IMR-90 (cell line): ENCODE results near the gene PCBP3. TPM values are rescaled to one million over a fixed set of nuclear protein-coding genes. Genes with fewer than 3 reads are reported as not detected.
A peak's percentile ranks its signal among the peaks of the same experiment; 100 is the strongest.

Source experiments
- ATAC-seq: fragments of 200-7000 bp; cut with Tn5 transposase; 2 replicates; pipeline ENCODE4 v1.9.1; 2020; ENCODE audit warnings: low read depth, mild to moderate bottlenecking, moderate library complexity
- BruUV-seq: library from RNA; stranded (reverse); fragments of 400-500 nt; replicated peaks from 2 replicates; lab custom pipeline; 2021; lab: Mats Ljungman, UMichigan
- CTCF ChIA-PET: fragments of 300-600 bp; formaldehyde crosslinking; extraction: SDS; loops from one replicate; lab custom pipeline; 2021; ENCODE audit warnings: antibody characterized with exemption; lab: Yijun Ruan, JAX
- POLR2A ChIA-PET: fragments of 300-600 bp; sonication (Branson Sonifier 250); formaldehyde crosslinking; loops from one replicate; lab custom pipeline; 2022; ENCODE audit warnings: antibody characterized with exemption; ENCODE audit not compliant: unreplicated experiment; lab: Charles Lee
- DNase-seq: peaks from one replicate; pipeline ENCODE4 v3.0.0; 2013
- H2AFZ ChIP-seq: replicated peaks from 2 replicates; pipeline ENCODE3; 2013; ENCODE audit warnings: low read length, mild to moderate bottlenecking; ENCODE audit not compliant: poor library complexity
- H2AK5ac ChIP-seq: 2 replicates; pipeline ENCODE4 v1.6.1; 2013; ENCODE audit warnings: low read depth, low read length, inconsistent platforms
- H2AK9ac ChIP-seq: replicated peaks from 2 replicates; pipeline ENCODE3; 2013; ENCODE audit warnings: mild to moderate bottlenecking, low read depth, low read length, moderate library complexity; ENCODE audit not compliant: poor library complexity
- H2BK120ac ChIP-seq: 2 replicates; pipeline ENCODE4 v1.6.1; 2013; ENCODE audit warnings: low read depth, low read length, inconsistent platforms
- H2BK15ac ChIP-seq: 3 replicates; pipeline ENCODE4 v1.6.1; 2013; ENCODE audit warnings: low read depth, low read length, inconsistent platforms
- H2BK20ac ChIP-seq: 2 replicates; pipeline ENCODE4 v1.6.1; 2013; ENCODE audit warnings: low read depth, mild to moderate bottlenecking, inconsistent platforms, low read length, moderate library complexity
- H2BK5ac ChIP-seq: 2 replicates; pipeline ENCODE4 v1.6.1; 2013; ENCODE audit warnings: mild to moderate bottlenecking, low read depth, low read length, inconsistent platforms; ENCODE audit not compliant: poor library complexity, severe bottlenecking
- H3K14ac ChIP-seq: replicated peaks from 2 replicates; pipeline ENCODE4 v1.6.1; 2013; ENCODE audit warnings: low read depth, low read length, inconsistent platforms
- H3K18ac ChIP-seq: 2 replicates; pipeline ENCODE4 v1.6.1; 2013; ENCODE audit warnings: low read depth, low read length, control low read depth
- H3K23ac ChIP-seq: 2 replicates; pipeline ENCODE4 v1.6.1; 2013; ENCODE audit warnings: low read depth, low read length, inconsistent platforms
- H3K27ac ChIP-seq: 2 replicates; pipeline ENCODE4 v1.5.1; 2013; ENCODE audit warnings: mild to moderate bottlenecking, control low read depth, low read length; ENCODE audit not compliant: insufficient read depth
- H3K27me3 ChIP-seq: 2 replicates; pipeline ENCODE4 v1.6.1; 2013; ENCODE audit warnings: low read length; ENCODE audit not compliant: control insufficient read depth, insufficient read depth
- H3K36me3 ChIP-seq: 2 replicates; pipeline ENCODE4 v1.6.1; 2013; ENCODE audit warnings: low read length, mixed read lengths; ENCODE audit not compliant: control insufficient read depth, insufficient read depth
- H3K4ac ChIP-seq: 2 replicates; pipeline ENCODE4 v1.6.1; 2013; ENCODE audit warnings: low read depth, low read length, inconsistent platforms
- H3K4me1 ChIP-seq: 2 replicates; pipeline ENCODE4 v1.6.1; 2013; ENCODE audit warnings: low read length, mixed read lengths; ENCODE audit not compliant: control insufficient read depth, insufficient read depth
- H3K4me2 ChIP-seq: 2 replicates; pipeline ENCODE4 v1.6.1; 2013; ENCODE audit warnings: low read depth, mild to moderate bottlenecking, control low read depth, low read length, moderate library complexity
- H3K4me3 ChIP-seq: 2 replicates; pipeline ENCODE4 v1.5.1; 2013; ENCODE audit warnings: low read depth, mild to moderate bottlenecking, control low read depth, low read length, moderate library complexity; ENCODE audit not compliant: insufficient read depth
- H3K56ac ChIP-seq: 2 replicates; pipeline ENCODE4 v1.6.1; 2013; ENCODE audit warnings: low read length, inconsistent platforms; ENCODE audit not compliant: insufficient read depth; ENCODE audit errors: extremely low read depth
- H3K79me1 ChIP-seq, 2 experiments: 2 replicates each; pipeline ENCODE4 v1.6.1; 2013; ENCODE audit warnings: low read length in 2 of 2, inconsistent platforms in 1 of 2, low read depth in 1 of 2
- H3K9ac ChIP-seq: 2 replicates; pipeline ENCODE4 v1.6.1; 2013; ENCODE audit warnings: low read depth, low read length, control low read depth
- H3K9me1 ChIP-seq: 2 replicates; pipeline ENCODE4 v1.6.1; 2013; ENCODE audit warnings: low read length, inconsistent platforms; ENCODE audit not compliant: insufficient read depth
- H3K9me3 ChIP-seq: 2 replicates; pipeline ENCODE4 v1.6.1; 2013; ENCODE audit warnings: low read length; ENCODE audit not compliant: control insufficient read depth, insufficient read depth
- H4K20me1 ChIP-seq: 2 replicates; pipeline ENCODE4 v1.6.1; 2013; ENCODE audit warnings: low read length, inconsistent platforms; ENCODE audit not compliant: insufficient read depth
- H4K5ac ChIP-seq: 2 replicates; pipeline ENCODE4 v1.6.1; 2013; ENCODE audit warnings: mild to moderate bottlenecking, low read depth, low read length, control low read depth
- H4K8ac ChIP-seq, 2 experiments: 2 replicates each; pipeline ENCODE4 v1.6.1; 2013; ENCODE audit warnings: low read depth in 2 of 2, low read length in 2 of 2, control low read depth in 1 of 2, inconsistent platforms in 1 of 2
- H4K91ac ChIP-seq: 2 replicates; pipeline ENCODE4 v1.6.1; 2013; ENCODE audit warnings: low read depth, low read length, inconsistent platforms; ENCODE audit not compliant: insufficient read depth
- CEBPB ChIP-seq: IDR thresholded peaks from 2 replicates; pipeline ENCODE4 v1.6.1; 2012; ENCODE audit warnings: low read depth, low read length, improper control_type of control experiment
- FOS ChIP-seq: fragments of 150-350 bp; IDR thresholded peaks from 2 replicates; pipeline ENCODE4 v1.6.1; 2016; ENCODE audit warnings: low read depth, low read length
- MAFK ChIP-seq: IDR thresholded peaks from 2 replicates; pipeline ENCODE4 v1.6.1; 2012; ENCODE audit warnings: low read depth, low read length, improper control_type of control experiment
- MXI1 ChIP-seq: IDR thresholded peaks from 2 replicates; pipeline ENCODE4 v1.6.1; 2012; ENCODE audit warnings: low read depth, mild to moderate bottlenecking, low read length, moderate library complexity, borderline replicate concordance
- NFE2L2 ChIP-seq: fragments of 150-350 bp; IDR thresholded peaks from 2 replicates; pipeline ENCODE4 v1.6.1; 2016; ENCODE audit warnings: low read depth, mild to moderate bottlenecking, low read length
- RAD21 ChIP-seq: IDR thresholded peaks from 2 replicates; pipeline ENCODE4 v1.6.1; 2012; ENCODE audit warnings: low read length, improper control_type of control experiment
- RFX5 ChIP-seq: IDR thresholded peaks from 2 replicates; pipeline ENCODE4 v1.8.0; 2012; ENCODE audit warnings: low read depth, mild to moderate bottlenecking, low read length, moderate library complexity
- SMC3 ChIP-seq: fragments of 150-350 bp; IDR thresholded peaks from 2 replicates; pipeline ENCODE4 v1.6.1; 2016; ENCODE audit warnings: low read depth, mild to moderate bottlenecking, antibody characterized with exemption, low read length, moderate library complexity
- WGBS, 2 experiments: methylation state at CpG; one replicate each; pipeline versions ENCODE4 v1.1.5 to v1.1.7; 2013; ENCODE audit warnings: missing lambda C conversion rate in 2 of 2; ENCODE audit not compliant: insufficient read length in 1 of 2; ENCODE audit errors: extremely low coverage in 2 of 2; 5-methylcytosine and 5-hydroxymethylcytosine counted together
- dilution Hi-C: fragments of 300-500 bp; cut with HindIII; formaldehyde crosslinking; loops from one replicate; pipeline ENCODE4 v1.14.3; 2018; ENCODE audit warnings: low sequenced_read_pairs; ENCODE audit not compliant: unreplicated experiment
- in situ Hi-C: fragments of 300-500 bp; cut with MboI; formaldehyde crosslinking; loops from 3 replicates; pipeline ENCODE4 v1.14.3; 2019; ENCODE audit warnings: low sequenced_read_pairs, inconsistent platforms, mixed read lengths
- intact Hi-C: fragments of 100-400 bp; cut with micrococcal nuclease; formaldehyde crosslinking; loops from 2 replicates; pipeline ENCODE4 v1.10.0; 2022
- polyA plus RNA-seq, 3 experiments: library from polyadenylated mRNA; depleted of rRNA; stranded (reverse); fragments of >200 nt; gene quantifications; 2 replicates each; pipeline ENCODE4 v1.2.3, GENCODE V29; 2012; ENCODE audit warnings: low replicate concordance in 1 of 3
- total RNA-seq: library from RNA; depleted of rRNA; stranded (reverse); fragments of >200 nt; gene quantifications from 2 replicates; pipeline ENCODE4 v1.2.3, GENCODE V29; 2012
- TF ChIP-seq, protein P1 (sequence below): fragments of 150-350 bp; IDR thresholded peaks from 2 replicates; pipeline ENCODE4 v1.6.1; 2016; ENCODE audit warnings: low read depth, mild to moderate bottlenecking, low read length, moderate library complexity, borderline replicate concordance
- TF ChIP-seq, protein P2 (sequence below): conservative IDR thresholded peaks from 2 replicates; pipeline ENCODE4 v1.5.1; 2012; ENCODE audit warnings: mild to moderate bottlenecking, low read depth, low read length, improper control_type of control experiment

Gene PCBP3
- total and polyA plus RNA-seq, 2 of the 4 experiments (the other 2 are of a cell fraction): 2.9 to 3.9 TPM

DNA sequence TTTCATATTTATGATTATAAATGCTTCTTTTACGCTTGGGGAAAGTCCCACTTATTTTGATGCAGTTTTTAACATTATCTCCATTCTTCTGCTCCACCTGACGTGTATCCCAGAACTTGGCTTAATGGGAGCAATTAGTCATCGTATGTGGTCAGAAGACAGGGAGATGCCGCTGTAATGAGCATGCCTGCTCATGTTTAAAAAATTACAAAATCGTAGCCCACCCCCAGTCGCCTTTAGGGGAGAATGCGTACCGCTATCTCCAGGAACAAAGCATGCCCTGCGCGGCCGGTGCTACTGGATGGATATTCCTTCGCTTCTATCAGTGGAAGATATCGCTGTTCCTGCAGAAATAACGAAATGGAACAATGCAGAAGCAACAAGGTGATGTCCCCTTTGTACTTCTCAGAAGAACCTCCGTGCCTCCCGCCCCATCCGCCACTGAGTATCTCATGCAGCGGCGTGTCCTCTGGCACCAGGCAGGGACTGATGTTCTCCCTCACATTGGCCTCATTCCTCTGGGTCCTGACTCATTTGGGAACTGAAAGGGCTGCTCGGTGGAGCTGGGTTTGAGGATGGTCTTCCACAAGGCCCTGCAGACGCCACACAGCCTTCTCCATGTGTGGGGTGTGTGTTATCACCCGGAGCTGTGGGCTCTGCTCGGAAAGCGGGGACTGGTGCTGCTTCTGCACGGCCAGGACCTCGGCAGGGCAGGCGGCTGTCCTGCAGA, 221.7 kb downstream of the PCBP3 start (continued):
- TF ChIP-seq, protein P1, sequence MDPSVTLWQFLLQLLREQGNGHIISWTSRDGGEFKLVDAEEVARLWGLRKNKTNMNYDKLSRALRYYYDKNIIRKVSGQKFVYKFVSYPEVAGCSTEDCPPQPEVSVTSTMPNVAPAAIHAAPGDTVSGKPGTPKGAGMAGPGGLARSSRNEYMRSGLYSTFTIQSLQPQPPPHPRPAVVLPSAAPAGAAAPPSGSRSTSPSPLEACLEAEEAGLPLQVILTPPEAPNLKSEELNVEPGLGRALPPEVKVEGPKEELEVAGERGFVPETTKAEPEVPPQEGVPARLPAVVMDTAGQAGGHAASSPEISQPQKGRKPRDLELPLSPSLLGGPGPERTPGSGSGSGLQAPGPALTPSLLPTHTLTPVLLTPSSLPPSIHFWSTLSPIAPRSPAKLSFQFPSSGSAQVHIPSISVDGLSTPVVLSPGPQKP: no peak
- TF ChIP-seq RFX5: no peak

DNA sequence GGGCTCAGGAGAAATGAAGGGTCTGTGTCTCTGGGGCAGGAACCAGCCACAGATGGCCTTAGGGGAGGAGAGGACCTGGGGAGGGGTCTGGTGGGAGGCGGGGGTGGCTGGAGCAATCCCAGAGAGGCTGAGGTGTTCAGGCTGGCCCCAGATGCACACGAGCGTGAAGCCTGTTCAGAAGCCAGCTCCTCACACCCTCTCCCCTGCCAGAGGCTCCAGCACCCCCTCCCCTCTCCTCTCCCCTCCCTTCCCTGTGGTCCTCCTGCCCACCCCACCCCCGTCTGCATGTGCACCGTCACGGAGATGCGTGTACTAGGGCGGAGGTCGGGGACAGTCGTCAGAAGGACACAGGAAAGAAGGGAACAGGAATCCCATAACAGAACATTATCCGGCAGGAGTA, 223.0 kb downstream of the PCBP3 start:
- Histone ChIP-seq H3K23ac (peak overlapping the region; percentile 59), H3K79me1 (peaks cover 0 to 7% of the 10 kb centered on the region in 2 experiments; a peak in 2 of 4 replicates), H2BK15ac (peak overlapping the region; percentile 94; the same call in 2 of the 3 replicates), H3K56ac (no peak overlapping the region), H2AK5ac (peak overlapping the region; percentile 97), H3K14ac (peak overlapping the region; percentile 94), H3K9me3 (no peaks in the 10 kb centered on the region), H3K4me1 (peaks cover 27% of the 10 kb centered on the region), H3K9ac (no peak overlapping the region), H3K36me3 (no peaks in the 10 kb centered on the region), H4K5ac (peak overlapping the region; percentile 80; the same call in 1 of the 2 replicates), H3K9me1 (peaks cover 41% of the 10 kb centered on the region), H2BK120ac (peak overlapping the region; percentile 97), H4K91ac (peak overlapping the region; percentile 94), H3K27me3 (no peaks in the 10 kb centered on the region), H2BK20ac (peak overlapping the region; percentile 90), H2AFZ (peak overlapping the region; percentile 35), H4K8ac (peak overlapping the region; percentile 7 to 94; a peak in 3 of 4 replicates), H3K4ac (peak overlapping the region; percentile 96), H3K27ac (no peak overlapping the region; the same call in 1 of the 2 replicates), H4K20me1 (no peaks in the 10 kb centered on the region), H3K18ac (peak overlapping the region; percentile 15; the same call in 1 of the 2 replicates), H3K4me2 (no peak overlapping the region), H2AK9ac (peak overlapping the region; percentile 90), H3K4me3 (no peak overlapping the region), H2BK5ac (peak overlapping the region; percentile 97)
- BruUV-seq: no TSS peak
- TF ChIP-seq, protein P2, sequence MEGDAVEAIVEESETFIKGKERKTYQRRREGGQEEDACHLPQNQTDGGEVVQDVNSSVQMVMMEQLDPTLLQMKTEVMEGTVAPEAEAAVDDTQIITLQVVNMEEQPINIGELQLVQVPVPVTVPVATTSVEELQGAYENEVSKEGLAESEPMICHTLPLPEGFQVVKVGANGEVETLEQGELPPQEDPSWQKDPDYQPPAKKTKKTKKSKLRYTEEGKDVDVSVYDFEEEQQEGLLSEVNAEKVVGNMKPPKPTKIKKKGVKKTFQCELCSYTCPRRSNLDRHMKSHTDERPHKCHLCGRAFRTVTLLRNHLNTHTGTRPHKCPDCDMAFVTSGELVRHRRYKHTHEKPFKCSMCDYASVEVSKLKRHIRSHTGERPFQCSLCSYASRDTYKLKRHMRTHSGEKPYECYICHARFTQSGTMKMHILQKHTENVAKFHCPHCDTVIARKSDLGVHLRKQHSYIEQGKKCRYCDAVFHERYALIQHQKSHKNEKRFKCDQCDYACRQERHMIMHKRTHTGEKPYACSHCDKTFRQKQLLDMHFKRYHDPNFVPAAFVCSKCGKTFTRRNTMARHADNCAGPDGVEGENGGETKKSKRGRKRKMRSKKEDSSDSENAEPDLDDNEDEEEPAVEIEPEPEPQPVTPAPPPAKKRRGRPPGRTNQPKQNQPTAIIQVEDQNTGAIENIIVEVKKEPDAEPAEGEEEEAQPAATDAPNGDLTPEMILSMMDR: no peak
- TF ChIP-seq FOS: no peak
- TF ChIP-seq RAD21: no peak
- no peak for TF ChIP-seq SMC3
- no peak for TF ChIP-seq MAFK
- TF ChIP-seq MXI1: no peak
- TF ChIP-seq NFE2L2: no peak
- no peak for TF ChIP-seq RFX5
- no peak for TF ChIP-seq CEBPB
- dilution Hi-C loops: no loop called here
- CTCF ChIA-PET: no interaction called here
- no peak for ATAC-seq
- POLR2A ChIA-PET: no interaction called here
- intact Hi-C loops: no loop called here
- no peak for DNase-seq
- no CpG with 5 or more reads among the region's 11 CpGs for WGBS, 2 experiments
- in situ Hi-C loops: no loop called here
